Forelimb muscle (tissue), 1 donor: ENCODE data around the gene SAMD10. TPM values are rescaled to one million over a fixed set of nuclear protein-coding genes. Genes with fewer than 3 reads are reported as not detected.

Experiments used
- DNase-seq: peaks from one replicate; pipeline ENCODE4 v3.0.0-alpha.2; 2013; ENCODE audit warnings: low read depth
- polyA plus RNA-seq: library from polyadenylated mRNA; unstranded; fragments of 120-200 nt; gene quantifications from one replicate; pipeline ENCODE4 v1.2.1, GENCODE V29; 2013; ENCODE audit not compliant: insufficient read length

Gene SAMD10
- polyA plus RNA-seq, 1 donor = 3.0 TPM

DNA sequence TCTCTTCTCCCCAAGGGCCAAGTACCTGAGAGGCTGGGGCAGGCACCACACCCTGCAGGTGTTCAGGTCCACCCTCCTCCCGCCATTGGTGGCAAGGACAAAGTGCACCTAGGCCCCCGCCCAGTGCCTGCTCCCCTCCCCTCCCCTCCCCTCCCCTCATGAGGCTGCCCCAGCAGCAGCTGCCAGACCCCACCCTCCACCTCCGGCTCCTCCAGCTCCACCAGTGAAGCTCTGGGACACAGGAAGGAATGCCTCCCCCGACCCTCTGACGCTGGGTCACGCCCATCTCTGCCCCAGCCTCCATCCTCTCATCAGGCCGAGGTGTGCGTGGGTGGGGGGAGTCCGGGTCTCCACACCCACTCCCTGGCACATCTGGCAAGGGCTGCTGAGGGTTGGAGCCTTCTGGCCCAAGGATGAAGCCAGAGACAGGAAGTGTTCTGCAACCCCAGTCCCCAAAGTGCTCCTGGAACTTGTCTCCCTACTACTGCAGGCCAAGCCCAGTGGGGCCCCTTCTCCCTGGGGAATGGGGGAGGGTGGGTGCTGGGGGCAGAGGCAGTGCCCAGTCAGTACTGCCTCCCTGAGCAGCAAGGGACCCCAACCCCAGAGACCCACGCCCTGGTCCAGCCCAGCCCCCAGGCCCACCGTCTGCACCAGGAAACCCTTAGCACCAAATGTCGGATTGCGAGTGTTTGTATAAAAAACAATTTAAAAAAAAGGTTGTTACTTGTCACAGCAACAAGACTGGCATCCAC is 21.6 kb downstream of the SAMD10 start:
- no peak for DNase-seq

DNA sequence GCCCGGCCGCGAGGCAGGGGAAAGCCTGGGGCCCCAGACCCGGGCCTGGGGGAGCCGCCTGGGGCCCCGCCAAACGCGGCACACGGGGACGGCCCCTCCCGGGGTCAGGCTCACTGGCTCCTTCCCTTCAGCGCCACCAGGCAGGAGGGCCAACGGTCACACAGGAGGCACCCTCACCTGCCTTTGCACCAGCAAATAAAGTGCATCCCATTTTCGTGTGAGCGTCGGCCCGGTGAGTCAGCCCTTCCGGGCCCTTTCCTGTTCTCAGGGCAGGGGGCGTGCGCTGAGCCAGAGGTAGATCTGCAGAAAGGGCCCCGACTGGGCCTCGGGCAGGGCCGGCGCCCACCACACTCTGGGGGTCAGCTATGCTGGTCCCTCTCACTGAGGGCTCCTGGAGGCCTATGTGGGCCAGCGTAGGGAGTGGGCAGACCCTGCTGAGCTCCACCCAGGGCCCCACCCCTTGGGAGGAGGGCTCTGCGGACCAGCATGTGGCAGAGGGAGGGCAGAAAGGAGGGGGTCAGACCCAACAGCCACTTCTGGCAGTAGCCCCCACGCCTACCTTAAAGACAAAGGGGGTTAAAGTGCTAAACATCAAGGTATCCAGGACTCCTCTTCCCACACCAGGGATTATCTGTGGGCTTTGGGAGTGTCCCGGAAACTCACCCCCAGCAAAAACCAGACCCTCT is 22.3 kb downstream of the SAMD10 start:
- no peak for DNase-seq

DNA sequence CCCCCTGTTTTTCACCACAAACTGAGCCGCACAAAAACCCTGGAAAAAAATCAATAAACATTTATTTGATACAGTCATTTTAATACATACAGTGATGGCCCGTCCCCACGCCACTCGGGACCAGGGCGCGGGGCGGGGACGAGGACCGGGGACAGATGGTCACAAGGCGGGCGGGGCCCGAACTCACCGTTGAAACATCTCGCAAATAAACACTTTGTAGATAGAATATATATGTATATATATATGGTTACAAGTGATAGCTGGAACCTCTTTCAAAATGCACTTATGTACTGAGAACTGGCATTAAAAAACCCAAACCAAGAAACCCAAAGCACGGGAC is 22.8 kb downstream of the SAMD10 start:
- DNase-seq = no peak

DNA sequence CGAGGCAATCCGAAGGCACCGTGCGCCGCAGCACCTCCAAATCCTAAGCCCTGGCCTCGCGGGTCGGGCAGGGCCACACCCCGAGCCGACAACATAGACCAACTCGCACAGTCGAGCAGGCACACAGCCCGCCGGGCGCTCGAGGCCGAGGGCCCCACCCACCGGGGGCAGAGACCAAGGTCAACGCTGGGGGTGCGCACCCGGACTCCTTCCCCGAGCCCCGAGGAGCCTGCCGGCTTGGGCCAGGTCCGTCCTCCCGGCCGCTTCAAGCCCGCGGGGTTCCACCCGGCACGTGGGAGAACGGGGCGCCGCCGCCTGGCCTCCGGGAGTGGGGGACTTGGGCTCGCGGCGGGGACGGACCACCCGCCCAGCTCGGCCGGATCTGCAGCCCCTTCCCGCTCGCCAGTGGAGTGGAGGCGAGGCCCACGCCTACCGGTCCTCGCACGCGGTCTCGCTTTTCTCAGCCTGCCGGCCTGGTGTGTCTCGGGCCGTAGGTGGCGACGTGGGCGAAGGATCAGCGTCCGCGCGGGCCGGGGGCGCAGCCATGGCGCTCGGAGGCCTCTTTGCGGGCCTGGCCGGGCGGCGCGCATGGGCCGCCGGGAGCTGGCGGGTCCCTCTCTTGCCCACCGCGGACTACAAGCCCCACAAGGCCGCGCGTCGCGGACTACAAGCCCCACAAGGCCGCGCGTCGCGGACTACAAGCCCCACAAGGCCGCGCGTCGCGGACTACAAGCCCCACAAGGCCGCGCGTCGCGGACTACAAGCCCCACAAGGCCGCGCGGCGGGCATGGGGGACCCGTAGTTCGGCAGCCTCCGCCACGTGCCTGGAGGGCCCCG is 23.4 kb downstream of the SAMD10 start, which contains the start of gene UCKL1:
Gene UCKL1, minus strand, starts transcription at position 590 of the 837 bp plus-strand sequence. Its CDS starts 44 bp downstream, at position 546.
- DNase-seq = peak; percentile 75

DNA sequence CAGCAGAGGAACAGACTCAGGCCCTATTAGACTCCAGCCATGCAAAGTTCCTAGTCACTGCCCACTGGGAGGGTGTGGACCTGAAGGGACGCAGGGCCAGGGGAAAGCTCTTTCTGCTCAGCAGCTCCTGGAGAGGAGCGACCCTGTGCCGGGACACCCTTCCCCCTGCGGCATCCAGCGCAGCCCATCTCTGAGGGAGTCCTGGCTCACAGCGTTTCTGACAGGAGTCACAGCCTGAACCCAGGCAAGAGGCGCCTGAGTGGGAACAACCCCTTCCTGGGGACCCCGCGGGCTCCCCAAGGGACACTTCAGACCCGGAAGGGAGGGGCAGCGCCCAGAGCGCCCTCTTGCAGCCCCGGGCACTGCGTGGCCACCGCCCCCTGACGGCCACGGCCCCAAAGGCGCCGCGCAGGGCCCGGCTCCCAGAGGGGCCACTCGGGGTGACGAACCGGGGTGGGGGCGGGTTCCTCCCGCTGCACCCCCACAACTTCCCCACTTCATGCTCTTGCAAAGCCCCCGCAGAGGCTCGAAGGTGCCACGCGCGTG is 24.1 kb downstream of the SAMD10 start:
- no peak for DNase-seq

DNA sequence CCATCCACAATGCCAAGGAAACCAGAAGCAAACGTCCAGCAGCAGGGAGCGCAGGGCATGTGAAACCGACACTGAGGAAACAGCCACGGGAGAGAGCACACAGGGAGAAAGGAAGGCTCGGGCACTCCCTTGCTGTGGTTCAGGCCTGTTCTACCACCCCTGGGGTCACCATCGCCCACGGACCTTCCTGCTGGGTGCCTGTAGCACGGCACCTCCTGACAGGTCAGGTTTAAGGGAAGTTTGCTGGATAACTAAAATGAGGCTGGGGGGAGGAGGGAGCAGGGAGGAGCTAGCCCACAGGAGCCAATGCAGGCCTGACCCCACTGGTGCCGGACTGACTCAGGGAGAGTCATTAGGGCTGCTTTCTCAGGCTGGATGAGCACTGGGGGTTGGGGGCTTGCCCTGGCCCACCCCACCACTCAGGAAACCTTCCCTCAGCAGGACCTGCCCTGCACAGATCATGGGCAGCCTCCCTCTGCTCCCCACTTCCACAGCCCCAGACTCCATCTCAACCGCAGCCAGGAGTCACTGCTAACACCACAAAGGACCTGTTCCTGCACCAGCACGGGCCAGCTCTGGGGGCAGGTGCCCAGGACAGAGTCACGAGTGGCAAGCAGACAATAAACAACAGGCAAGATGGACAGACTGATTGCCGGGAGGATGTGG is 25.5 kb downstream of the SAMD10 start:
- no peak for DNase-seq

DNA sequence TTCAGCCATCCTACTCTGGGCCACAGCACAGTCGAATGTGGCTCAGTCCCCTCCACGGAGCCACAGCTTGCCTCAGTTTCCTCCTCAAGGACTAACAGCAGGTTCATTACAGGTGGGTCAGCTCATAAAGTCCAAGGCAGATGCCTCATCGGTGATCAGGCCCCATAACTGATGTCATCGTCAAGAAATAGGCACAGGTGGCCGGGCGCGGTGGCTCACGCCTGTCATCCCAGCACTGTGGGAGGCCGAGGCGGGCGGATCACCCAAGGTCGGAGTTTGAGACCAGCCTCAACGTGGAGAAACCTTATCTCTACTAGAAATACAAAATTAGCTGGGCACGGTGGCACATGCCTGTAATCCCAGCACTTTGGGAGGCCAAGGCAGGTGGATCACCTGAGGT is 26.7 kb downstream of the SAMD10 start:
- no peak for DNase-seq

DNA sequence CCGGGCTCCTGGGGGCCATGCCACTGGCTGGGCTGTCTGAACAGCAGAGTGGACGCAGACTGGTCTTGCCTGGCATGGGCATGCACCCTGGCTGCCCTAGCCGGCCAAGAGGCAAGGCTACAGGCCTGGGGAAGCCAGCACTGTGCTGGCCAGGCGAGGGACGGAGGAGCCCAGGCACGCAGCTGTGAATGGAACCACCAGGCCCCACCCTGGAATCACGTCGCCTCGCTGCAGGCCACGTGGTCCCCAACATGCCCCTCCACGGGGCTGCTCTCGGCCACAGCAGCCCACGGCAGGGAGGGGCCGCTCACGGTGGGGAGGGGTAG is 27.3 kb downstream of the SAMD10 start:
- no peak for DNase-seq

DNA sequence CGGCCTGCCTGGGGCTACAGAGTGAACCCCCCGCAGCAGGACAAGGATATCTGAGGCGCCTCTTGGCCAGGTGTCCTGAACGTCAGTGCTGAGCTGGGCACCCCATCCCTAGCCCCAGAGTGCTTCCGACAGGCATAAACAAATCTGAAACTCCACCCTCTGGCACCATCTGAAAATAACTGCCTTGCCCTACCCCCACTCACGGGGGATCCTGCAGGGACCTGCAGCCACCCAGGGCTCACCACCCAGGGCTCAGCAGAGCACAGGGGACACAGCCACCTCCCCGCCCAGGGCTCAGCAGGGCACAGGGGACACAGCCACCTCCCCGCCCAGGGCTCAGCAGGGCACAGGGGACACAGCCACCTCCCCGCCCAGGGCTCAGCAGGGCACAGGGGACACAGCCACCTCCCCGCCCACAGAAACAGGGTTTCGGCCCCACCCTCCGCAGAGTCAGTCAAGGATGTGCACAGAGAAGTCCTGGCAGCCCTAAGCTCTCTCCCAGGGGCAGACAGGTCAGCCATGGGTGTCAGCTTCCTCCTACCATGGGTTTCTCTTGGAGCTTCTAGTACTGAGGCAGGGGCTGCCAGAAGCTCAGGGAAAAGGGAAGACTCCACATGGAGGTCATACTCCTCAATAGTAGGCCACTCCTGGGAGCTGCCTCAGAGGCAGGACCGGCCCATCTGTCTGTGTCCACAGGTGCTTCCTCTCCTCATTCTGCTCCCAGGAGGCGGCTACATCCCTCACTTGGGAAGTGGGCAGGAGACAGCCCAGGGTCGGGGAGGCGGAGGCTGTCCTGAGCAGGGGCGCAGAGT is 27.8 kb downstream of the SAMD10 start:
- no peak for DNase-seq

DNA sequence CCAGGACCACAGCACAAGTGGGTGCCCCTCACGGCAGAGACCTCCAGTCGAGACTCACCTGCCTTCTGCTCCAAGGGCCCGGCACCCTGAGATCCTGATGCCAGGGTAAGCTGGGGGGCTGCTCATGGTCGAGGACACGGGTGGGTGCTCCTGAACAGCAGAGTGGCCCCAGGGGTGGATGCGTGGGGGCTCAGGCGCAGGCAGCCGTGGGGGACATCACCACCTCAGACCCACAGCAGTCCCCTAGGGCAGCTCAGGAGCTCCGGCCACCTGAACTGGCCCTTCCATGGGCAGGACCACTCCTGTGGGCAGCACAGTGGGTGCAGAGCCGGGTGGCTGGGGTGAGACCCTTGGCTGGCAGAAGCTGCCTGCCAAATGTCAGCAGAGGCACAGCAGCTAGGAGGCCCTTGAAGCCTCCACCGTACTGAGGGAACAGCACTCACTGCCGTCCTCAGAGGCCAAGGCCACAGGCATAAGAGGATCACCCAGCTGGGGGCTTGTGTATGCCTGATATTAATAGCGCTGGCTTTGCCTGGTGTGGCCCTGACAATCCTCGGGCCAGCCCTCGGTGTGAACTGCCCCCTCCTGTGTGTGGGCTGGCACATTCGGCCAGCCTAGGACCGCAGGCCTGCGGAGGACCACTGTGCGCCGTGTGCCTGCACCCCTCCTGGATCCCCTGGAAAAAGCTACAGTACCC is 28.6 kb downstream of the SAMD10 start:
- DNase-seq = no peak

DNA sequence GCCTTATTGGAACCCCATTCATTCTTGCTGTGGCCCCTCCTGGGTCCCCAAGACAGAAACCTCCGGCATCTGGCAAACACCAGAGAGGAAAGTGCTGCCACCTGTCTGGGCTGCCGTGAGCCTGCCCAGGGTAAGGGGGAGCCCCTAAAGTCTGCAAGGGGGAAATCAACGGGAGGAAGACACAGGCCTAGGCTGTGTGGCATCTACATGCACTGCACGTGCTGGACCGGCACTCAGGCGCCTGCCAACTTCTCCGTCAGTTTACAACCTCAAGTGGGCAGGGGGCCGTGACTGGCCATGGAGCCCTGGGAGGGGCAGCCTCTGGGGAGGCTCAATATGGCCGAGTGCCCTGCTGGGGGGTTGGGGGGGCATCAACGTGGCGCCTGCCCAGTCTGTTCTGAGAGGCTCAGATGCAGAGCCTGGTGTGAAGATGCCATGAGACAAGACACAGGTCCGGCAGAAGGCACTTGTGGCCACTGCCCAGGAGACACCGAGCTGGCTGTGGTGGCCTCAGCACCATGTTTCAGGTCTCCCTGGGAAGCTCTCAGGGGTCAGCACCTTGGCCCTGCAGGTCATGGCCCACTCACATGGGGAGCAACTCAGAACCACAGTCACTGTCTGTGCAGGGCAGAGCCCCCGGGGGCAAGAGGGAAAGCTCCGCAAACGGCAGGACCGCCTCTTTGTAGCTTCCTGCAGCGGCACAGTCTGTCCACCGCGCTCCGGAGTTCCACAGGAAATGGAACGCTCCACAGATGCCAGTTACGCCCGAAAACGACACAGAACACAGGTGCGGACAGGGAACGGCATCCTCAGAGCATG is 31.6 kb downstream of the SAMD10 start:
- no peak for DNase-seq

DNA sequence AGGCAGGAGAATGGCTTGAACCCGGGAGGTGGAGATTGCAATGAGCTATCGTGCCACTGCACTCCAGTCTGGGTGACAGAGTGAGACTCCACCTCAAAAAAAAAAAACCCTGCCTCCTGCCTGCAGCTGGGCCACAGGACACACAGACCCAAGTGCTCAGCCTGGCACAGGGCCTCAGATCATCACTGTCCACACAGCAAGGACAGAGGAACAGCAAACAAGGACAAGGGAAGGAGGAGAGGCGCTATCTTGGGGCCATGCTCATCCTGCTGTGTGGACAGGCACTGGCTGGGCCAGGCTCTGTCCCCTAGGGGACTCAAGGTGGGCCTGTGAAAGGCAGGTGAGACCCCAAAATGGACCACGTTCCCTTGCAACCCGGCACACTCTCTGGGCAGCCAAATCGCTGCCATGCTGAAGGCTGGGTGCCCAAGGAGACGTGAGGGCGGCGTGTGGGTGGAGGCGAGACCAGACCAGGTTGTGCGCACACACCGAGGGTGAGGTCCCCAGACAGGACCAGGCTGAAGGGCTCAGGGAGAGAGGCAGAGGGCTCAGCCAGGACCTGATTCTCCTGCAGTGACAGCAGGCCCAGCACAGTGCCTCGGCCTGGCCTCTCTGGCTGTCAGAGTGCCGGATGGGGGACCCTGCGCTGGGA is 32.3 kb downstream of the SAMD10 start:
- no peak for DNase-seq

DNA sequence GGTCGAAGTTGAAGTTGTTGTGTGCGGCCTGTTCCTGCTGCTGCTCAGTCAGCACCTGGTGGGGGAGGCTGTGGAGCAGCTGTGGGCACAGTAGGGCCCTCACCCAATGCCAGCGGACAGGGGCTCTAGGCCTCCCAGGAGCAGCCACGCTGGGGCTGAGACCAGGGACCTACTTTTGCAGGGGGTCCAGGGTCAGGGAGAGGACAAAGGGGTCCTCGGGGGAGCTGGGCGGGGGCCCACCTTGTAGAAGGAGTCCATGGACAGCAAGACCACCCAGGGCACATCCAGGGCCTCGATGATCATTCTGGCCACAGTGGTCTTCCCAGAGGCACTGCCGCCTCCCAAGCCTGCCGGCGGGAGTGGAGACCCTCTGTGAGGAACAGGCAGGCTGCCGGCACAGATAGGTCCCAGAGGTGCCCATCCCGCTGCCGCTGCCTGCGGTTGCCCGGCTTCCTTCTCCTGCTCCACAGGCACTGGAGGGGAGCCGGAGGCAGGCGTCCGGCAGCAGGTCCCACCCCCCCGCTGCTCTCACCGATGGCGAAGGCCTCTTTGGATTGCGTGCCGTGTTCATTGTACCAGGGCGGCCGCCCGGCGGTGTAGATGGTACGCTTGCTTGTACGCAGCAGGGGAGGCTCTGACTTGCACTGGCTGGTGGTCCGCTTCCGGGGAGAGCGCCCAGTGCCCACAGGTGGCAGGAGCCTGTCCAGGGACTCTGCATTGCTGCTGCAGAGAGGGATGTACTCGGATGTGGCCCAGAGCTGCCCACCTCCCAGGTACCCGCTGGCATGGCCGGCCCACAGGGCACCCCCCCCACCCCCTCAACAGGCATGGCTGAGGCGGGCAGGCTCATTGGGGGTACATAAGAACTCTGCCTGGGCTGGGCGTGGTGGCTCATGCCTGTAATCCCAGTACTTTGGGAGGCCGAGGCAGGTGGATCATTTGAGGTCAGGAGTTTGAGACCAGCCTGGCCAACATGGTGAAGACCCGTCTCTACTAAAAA is 33.2 kb downstream of the SAMD10 start:
- DNase-seq = no peak

DNA sequence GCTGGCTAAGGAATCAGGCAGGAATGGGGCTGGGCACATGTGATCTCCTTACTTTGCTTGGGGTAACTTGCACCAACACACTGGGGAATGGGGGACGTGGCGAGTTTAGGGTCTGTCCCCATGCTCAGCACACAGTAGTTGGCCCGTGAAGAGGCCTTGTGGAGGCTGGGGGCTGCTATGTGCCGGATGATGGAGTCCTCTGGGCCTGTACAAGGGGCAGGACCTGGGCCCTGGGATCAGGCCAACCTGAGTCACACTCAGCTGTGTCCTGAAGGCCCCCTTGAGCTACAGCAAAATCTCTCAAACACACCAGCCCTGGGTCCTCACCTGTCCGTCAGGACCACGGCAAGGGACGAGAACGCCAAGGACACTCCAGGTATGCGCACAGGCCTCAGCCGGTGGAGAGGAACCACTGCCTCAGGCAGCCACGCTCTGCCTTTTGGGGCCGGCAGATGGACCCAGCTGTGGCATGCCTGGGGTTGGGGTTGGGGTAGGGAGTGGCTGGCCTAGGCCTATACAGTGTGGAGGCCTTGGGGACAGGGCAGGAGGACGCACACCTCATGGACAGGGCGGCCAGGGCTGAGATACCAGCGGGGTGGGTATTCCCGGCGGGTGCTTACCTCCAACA is 34.3 kb downstream of the SAMD10 start:
- DNase-seq = no peak

DNA sequence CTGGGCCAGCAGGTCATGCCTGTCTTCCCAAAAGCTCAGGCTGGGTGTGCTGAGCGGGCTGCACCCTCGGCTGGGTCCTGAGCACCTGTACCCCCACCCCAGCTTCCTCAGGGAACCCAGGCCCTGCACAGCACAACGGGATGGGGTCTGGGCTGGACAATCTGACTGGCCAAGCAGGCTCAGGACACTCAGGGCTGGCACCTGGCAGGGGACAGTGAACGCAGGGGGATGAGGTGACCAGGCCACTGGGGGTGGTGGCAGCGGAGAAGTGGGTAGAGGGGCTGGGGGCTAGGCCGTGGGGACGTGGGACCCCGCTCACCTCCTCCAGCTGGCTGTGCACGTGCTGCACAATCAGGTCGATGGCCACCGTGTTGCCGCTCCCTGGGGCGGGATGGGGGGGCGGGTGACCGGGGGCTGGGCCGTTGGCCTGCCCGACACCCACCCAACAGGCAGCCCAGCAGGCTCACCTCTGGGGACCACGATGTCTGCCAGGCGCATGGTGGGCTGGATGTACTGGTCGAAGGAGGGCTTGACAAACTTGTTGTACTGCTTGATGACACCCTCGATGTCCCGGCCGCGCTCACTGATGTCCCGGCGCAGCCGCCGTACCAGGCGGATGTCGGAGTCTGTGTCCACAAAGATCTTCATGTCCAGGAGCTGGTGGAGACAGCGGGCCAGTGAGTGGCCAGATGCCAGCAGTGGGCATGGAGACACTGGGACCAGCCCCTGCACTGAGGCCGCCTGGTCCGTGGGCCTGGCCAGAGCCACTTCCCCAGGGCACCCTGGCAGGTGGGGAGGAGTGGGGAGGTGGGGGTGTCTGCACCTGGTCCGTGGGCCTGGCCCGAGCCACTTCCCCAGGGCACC is 35.1 kb downstream of the SAMD10 start:
- DNase-seq = no peak

DNA sequence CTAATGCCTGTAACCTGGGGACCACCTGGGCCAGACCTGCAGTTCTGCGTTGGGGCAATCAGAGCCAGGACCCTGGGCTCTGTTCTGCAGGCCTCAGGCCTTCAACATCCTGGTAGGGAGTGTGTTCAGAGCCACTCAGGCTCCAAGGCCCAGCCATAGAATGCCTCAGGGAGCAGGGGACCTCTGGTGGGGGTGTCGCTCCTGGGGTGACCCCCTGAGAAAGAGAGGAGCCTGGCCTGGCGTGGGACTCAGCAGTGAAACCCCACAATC is 35.7 kb downstream of the SAMD10 start:
- DNase-seq = no peak
